Measurements from ENCODE around the gene CHRM4.

CHRM4 gene

DNA sequence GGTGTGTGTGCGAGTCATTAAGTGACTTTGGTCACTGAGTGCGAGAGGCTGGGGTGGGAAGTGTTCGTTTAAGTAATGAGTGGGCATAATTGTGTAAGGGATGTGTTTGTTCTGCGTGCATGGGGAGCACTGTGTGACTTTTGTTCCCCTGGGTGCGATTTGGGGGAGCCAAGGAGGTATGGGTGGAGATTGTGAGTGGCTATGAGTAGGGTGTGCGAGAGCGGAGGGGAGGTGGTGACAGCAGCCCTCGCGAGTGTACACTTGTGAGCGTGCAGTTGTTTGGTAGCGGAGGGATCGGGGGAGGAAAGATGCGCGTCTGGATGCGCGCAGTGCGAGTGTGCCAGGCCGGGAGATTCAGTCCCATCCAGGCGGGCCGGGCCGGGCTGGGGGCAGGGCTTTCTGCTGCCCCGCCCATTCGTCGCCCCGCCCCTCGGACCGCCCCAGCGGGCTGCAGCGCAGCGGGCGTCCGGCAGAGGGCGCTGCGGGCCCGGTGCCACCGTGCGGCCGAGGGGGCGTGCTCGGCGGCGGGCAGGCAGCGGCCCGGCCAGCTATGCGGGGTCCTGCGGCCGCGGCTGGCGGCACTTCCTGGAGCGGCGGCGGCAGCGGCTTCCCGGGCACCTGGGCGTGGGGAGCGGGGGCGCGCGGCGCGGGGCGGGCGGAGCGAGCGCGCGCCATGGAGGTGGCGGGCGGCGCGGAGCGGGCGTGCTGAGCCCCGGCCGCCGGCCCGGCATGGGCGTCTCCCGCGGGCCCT is 44.5 kb downstream of the CHRM4 start, which contains the start of gene DGKZ:
Gene DGKZ (plus strand): TSS at position 578 of the 751 bp plus-strand sequence. CDS start 197 bp downstream, outside the sequence.
- no peak for FAIRE-seq

DNA sequence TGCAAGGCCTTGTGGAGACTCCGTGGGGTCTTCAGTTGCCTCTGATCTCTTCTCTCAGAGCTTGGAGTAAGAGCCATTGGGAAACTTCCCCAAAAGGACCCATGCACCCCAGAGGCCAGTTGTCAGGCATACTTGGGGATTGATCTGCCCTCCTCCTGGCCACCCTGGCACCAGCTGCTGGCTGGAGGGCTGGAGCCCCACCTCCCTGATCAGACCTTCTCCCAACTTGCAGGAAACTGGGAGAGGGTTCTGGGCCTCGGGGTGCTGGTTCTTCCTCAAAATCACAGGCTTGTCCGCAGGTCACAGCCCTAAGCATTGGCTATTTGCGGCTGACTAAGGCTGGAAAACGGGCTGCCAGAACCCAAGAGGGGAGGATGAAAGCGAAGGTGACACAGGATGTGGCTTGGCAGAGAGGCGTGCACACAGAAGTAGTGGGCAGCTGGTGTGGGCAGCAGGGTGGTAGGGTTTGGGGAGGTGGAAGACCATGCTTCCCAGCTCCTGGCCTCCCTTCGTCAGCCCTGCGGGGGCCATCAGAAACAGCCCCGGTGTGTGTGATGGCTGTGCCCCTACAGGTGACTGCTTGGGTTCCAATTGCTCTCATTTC is 45.6 kb downstream of the CHRM4 start:
- no peak for FAIRE-seq

DNA sequence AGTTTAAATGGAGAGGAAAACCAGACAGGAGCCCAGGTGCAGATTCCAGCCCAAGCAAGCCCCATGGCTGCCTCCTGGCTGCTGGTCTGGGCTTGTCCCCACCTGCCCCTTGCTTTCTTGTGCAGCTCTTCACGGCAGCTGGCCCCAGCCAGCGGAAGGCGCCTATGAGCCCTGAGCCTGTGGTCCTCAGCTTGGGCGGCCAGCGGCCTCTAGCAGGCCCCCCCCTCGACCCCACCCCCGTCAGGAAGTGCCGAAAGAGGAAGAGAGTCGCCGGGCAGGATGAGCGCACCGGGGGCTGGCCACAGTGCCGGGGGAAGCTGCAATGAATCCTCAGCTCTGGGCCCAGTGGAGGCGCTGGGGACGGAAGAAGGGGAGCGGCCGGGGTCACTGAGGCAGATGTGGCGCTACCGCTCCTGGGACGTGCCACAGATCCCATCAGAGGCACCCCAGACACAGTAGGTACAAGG is 46.4 kb downstream of the CHRM4 start:
- FAIRE-seq, result no peak

DNA sequence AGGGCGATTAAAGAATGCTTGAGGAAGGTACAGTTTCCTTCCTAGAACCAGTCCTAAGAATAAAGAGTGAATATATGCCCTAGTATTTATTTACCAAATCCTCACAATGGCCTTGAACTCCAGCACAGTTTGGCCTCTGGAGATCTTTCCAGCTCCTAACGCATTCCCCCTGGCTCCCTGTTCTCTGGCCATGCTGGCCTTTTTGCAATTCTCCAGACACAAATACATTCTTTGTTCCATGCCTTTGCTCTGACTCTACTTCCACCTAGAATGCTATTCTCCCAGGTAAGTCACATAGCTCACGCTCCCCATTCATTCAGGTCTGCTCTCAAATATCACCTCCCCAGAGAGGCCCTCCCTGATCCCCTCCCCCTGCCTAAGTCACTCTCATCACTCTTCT is 48.1 kb downstream of the CHRM4 start:
- no peak for FAIRE-seq

DNA sequence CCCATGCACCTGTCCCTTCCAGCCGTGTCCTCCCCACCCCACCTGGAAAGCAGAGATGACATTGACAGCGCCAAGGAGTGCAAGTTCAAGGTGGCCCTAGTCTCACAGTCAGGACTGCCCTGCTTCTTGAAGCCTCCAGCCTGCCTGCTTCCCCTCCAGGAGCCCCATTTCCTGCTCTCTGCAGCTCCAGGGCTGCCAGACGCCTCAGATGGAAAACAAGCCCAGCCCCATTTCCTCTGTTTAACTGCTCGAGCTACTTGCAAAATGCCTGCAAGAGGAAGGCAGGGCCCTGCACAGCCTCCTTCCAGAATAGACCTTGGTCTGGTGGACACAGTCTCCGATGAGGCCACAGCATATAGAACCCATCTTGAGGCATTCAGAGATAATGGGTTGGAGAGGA is 49.3 kb downstream of the CHRM4 start:
- FAIRE-seq, result no peak

DNA sequence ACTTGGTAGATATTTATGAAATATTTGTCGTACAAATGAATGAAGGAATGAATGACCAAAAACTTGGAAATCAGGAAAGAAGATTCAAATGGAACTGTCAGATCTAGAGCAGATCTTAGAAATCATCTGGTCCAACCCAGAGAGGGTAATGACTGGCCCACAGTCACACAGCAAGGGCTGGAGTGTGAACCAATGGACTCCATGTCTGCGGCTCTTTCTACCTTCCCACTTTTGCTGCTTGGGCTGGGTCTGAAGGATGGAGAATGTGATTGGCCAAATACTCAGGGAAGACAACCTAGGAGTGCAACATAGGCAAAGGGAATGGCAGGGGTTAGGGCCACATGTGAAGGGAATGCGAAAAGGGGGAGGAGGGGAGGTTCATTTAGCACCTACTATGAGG is 50.1 kb downstream of the CHRM4 start:
- no peak for FAIRE-seq

DNA sequence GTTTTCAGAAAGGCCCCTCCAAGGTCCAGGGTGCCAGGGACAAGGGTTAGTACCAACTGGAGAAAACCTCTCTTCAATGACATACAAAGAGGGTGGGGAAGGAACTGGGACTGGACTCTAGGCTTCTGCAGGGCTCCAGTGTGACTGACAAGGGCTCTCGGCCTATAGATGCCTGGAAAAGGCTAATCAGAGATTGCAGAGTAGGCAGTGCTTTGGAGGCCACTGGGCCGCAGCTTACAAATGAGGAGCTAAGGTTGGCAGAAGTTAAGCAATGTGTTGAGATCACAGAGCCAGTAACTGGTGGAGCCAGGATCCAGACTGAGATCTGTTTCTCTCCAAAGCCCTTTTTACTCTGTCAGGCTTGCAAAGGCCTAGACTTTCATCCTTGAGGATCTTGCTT is 51.8 kb downstream of the CHRM4 start:
- FAIRE-seq, result no peak

DNA sequence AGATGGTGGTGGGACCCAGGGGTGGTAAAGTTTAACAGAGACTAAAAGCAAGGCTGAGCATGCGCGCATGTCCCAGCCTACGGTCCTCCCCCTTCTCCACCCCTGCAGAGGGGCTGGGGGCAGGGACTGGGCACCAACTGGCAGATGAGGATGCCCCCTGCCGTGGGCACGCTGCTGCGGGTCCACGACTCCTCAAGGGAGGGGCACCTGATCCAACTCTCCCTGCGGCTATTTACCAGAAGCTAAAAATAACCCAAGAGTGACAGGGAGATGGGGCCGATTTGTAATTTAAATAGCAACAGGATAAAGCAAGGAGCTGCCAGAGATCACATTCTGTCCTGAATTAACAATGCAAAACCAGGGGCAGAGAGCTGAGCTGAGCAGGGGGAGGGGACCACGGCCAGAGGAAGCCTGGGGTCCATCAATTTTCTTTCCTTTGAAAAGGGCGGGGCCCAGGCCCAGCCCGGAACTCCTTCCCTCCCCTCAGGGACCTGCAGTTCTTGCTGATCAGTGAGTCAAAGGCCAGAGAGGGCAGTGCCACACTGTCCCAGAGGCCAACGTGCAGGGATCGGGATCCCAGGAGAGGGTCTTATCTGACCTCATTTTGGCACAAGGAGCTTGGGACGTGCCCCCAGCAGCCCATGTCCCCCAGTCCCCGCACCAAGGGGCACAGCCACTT is 52.4 kb downstream of the CHRM4 start:
- FAIRE-seq, result peak; percentile 47

DNA sequence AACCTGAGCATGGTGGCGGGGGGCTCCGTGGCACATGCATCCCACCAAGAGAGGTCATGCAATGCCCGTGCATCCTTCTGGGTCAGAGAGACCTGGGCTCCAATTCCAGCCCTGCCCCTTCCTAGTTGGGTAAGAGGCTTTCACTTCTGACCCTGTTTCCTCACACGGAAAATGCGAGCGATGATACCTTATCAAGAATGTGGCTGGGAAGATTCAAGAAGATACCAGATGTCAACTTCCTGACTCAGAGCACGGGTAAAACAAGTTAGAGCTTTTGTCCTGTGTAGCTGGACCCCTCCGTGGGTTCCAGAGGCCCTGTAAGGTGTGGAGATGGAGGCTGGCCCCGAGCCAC is 53.0 kb downstream of the CHRM4 start:
- no peak for FAIRE-seq

DNA sequence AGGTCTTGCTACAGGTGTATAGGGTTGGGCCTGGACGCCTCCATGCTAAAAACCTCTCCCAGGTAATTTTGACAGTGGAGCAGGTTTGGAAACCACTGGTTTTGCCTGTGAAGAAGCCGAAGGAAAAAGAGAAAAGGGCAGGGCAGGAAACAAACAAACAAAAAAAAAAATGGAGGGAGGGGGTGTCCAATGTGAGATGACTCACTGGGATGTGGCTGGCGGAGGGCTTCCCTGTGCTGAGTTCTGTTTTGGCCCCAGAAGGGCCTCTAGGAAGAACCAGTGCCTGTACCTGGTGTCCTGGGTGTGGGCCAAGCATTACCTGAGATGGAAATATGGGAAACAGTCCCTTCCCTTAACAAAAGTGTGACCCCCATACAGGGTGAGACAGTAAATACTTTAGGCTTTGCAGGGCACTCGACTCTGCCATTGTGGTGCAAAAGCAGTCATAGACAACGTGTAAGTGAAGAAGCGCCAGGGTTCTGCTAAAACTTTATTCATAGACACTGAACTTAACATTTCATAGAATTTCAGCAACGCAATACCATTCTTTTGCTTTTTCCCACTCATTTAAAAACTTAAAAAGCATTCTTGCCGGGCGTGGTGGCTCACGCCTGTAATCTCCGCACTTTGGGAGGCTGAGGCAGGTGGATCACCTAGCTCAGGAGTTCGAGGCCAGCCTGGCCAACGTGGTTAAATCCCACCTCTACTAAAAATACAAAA is 53.8 kb downstream of the CHRM4 start:
- no peak for FAIRE-seq

DNA sequence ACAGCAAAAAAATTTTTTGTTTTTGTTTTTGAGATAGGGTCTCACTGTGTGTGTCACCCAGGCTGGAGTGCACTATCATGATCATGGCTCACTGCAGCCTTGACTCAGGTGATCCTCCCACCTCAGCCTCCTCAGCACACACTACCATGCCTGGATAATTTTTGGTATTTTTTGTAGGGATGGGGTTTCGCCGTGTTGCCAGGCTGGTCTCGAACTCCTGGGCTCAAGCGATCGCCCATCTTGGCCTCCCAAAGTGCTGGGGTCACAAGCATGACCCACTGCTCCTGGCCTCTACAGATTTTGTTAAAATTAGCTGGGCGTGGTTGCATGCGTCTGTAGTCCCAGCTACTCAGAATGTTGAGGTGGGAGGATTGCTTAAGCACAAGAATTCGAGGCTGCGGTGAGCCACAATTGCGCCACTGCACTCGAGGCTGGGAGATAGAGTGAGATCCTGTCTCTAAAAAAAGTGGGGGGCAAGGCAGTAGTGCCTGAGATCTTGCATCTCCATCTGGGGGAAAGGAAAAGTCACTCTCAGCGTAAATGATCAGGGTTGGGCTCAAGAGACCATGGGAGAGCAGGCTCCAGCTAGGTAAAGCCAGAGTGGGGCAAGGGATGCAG is 54.9 kb downstream of the CHRM4 start:
- FAIRE-seq, result no peak

DNA sequence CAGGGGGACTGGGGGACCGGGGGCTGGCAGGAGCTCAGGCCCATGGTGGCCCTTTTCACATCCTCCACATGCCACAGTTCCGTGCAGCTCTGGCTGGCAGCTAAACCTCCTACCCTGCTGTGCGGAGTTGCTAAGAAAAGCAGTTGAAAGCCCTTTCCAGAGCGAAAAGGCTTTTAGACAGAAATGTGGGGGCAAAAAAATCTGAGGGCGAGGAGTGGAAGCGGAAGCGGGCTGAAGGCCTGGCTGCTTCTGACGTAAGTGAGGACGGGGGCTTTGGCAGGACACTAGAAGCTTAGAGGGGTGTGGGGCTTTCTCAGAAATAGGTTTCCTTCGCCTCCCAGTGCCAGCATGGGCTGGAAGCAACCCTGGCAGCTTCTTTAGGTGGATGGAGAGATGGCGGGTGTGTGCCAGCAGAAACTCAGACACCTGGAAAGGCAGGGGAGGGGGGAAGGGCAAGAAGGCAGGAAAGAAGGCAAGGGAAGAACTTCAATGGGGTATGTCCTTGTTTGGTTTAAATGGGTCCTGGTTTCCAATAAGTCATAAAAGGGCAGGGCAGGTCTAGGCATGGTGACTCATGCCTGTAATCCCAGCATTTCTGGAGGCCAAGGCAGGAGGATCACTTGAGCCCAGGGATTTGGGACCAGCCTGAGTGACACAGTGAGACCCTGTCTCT is 55.5 kb downstream of the CHRM4 start:
- no peak for FAIRE-seq

DNA sequence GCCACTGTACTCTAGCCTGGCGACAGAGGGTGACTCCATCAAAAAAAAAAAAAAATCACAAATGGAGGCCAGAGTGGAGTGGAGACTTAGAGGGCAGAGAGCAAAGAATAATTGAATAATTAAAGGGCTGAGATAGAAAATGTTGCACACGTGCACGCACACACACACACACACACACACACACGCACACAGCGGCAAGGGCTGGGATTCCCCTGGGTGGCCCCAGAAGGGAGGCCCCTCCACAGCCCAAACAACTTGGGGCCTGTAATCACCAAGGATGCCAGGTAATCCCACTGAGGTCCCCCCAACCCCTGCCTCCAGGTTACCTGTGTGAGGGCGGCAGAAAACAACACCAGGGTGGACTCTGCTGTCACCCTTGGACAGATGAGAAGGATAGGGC is 56.3 kb downstream of the CHRM4 start:
- FAIRE-seq, result no peak

DNA sequence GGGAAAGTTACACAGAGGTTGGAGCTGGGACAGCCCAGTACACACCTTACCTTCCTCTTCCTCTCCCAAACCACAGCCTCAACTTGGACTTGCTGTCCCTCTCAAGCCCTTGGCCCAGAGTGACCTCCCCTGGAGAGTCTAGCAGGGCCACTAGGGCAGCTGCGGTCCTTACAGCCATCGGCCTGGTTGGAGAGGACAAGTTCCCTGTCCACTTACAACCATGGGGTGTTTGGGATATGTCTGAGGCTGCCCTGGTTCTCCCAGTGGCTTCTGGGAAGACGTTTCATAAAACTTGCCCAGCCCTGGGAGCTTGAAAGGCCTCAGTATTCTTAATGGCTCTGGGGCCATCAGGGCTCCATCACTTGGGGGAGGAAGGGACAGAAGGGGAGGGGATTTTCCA is 57.4 kb downstream of the CHRM4 start:
- no peak for FAIRE-seq

All from islet of Langerhans (tissue), 1 donor.